Occipital lobe (tissue), 2 donors: ENCODE measurements around the gene SYNJ2. TPM values are rescaled to one million over a fixed set of nuclear protein-coding genes. Genes with fewer than 3 reads are reported as not detected.

Source experiments
- DNase-seq: peaks from one replicate; lab custom pipeline; 2025; lab: John Stamatoyannopoulos, UW
- total RNA-seq: library from RNA; depleted of rRNA; stranded (reverse); fragments of >200 nt; gene quantifications from one replicate; pipeline ENCODE4 v1.2.3, GENCODE V29; 2014

Gene SYNJ2
- total RNA-seq, 1 donor from 2014 or later = 7.2 TPM

DNA sequence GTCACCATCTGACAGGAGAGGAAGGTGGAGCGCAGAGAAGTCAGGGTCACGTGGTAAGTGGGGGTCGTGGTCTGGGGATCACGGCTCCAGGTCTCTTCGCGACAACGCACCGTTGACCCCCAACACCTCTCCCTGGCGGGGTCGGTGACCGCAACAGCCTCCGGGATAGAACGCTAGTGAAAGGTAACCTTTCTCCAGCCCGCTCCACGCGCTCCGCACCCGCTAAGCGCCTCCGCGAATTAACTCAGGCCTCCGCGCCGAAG lies 600 bp upstream of the SYNJ2 start:
- no peak for DNase-seq

DNA sequence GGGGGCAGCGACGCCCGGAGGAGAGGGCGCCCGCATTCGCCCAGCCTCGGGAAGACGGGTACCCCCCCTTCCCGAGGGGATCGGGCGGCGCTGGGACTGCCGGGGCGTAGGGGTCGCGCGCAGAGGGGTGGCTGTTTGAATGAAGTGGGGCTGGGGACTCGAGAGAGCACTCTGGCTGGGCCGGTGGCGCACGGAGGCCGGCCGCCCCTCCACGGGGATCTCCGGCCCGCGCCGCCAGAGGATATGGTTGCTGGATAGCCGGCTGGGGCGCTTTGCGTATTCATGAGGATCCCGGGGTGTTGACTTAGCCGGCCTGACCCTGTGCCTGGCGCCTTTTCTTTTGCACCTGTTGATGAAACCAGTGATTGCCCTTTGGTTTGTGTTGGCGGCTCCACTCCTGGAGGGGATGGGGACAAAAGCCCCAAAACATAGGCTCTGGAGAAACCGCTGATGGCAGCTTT lies 469 bp downstream of the SYNJ2 start:
- no peak for DNase-seq

DNA sequence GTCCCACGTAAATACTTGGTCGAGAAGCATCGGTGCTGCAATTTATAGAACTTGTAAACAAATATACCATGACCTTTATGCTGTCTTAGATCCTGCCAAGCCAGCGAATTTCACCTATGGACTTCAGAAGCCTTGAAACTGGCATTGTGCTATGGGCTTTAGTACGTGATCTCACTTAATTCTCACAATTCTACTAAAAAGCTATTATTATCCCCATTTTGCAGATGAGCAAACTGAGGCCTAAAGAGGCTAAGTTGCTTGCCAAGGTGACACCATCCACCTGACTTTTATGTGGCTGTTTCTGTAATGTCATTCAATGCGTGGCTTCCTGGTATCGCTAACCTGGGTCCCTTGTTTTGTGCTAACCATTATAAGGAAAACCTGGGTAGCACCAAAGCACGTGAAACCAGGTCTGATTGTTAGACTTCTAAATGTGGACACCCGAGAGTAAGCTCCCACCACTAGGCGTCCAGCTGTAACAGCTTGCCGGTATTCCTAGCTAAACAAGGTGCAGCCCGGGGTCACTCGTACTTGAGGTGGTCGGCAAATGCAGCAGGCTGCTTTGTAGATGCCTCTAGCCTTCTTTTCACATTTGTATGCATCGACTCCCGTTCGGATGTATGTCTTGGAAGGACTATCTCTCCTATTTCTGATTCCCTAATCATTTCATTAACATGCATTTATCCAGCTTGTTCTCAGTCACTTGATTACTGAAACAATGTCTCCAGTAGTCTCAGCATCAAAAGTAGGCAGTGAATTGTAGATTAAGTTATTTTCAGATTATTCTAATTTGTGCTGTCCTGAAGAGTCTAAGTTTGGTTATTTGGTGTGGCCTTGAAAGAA lies 1.1 kb downstream of the SYNJ2 start:
- DNase-seq = no peak

DNA sequence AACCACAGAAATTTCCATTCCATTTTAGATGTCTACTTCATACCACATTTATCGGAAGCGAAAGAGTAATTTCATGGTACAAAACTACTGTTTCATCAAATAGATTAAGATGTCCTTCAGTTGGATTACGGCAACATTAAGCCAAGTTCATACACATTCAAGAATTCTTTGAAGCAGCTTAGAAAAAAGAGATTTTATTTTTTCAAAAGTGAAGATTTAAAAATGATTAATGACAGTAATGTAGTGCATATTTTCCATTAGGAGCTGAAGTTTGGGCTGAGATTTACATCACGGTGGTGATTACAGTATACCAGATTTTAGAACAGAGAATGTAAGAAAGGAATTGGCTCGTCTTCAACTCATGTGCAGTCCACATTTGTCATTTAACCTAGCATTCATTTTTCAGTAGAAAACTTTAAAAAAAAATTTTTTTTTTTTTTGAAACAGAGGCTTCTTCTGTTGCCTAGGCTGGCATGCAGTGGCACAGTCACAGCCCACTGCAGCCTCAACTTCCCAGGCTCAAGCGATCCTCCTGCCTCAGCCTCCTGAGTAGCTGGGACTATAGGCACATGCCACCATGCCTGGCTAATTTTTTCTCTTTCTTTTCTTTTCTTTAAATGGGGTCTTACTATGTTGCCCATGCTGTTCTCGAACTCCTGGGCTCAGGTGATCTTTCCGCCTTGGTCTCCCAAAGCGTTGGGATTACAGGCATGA lies 1.9 kb downstream of the SYNJ2 start:
- no peak for DNase-seq

DNA sequence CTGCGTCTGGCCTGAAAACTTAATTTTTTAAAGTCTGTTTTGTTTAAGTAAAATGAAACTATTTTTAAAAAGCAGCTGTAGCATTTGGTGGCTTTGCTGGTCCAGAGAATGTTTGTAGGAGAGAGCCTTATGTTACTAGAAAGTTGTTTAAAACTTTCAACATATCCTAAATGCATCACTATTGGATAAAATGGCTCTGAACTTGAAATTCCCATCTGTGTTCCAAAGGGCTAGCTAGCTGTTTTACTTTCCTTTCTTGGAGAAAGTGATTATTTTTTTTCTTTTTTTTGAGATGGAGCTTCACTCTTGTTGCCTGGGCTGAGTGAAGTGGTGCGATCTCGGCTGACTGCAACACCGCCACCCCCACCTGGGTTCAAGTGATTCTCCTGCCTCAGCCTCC lies 2.5 kb downstream of the SYNJ2 start:
- no peak for DNase-seq

DNA sequence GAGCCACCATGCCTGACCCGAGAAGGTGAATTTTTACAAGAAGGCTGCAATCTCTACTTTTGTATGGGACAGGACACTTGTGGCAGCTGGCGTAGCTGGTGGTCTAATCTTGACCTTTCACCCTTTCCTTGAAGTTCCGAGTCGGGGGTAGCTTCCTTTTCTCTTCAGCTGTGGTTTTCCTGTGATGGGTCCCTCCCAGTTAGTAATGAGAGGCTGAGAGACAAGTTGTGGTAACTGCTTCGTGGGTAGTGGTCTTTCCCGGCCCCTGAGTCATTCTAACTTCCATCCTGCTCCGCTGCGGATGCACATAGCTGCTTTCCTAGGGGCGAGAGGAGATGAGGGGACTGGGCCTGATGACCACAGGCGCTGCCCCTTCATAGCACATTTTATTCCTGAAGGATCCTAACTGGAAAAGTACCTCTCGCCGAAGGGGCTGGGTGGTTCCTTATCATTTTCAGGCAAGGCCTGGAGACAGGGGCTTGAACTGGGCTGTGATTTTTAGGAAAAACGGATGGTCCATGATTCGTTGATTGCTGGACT lies 3.1 kb downstream of the SYNJ2 start:
- no peak for DNase-seq

DNA sequence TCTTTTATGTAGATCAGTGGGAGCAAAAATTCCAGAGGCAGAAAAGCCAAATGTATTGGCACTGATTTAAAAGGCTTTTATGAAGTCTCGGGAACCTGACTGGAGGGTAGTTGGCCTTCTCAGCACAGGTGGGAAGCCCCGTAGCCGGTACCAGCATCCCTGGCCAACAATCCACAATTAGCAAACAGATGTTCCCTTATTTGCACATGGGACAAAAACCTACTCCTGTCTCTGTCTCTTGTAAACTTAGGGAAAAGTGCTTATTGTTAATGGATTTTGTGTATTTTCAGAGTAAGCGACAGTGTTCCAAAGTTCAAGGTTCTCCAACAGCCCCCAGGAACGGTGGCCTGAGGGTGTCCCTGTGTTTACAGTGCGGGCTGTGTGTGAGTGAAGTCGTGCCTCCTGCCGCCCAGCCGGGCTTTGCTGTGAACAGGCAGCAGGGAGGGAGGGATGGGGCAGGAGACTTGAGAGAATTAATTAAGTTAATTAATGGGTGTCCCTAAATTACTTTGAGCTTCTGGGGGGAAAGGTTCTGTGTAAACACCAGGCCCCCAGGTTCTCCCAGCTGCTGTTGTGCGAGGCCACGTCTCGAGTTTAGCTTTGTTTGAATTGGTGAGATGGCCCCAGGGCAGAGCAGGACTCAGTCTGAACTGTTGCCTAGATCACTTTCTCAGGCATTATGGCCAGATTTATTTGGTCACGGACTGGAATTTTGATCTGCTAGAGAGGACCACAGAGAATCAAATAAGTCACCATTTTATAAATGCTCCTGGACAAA lies 3.9 kb downstream of the SYNJ2 start:
- DNase-seq = no peak

DNA sequence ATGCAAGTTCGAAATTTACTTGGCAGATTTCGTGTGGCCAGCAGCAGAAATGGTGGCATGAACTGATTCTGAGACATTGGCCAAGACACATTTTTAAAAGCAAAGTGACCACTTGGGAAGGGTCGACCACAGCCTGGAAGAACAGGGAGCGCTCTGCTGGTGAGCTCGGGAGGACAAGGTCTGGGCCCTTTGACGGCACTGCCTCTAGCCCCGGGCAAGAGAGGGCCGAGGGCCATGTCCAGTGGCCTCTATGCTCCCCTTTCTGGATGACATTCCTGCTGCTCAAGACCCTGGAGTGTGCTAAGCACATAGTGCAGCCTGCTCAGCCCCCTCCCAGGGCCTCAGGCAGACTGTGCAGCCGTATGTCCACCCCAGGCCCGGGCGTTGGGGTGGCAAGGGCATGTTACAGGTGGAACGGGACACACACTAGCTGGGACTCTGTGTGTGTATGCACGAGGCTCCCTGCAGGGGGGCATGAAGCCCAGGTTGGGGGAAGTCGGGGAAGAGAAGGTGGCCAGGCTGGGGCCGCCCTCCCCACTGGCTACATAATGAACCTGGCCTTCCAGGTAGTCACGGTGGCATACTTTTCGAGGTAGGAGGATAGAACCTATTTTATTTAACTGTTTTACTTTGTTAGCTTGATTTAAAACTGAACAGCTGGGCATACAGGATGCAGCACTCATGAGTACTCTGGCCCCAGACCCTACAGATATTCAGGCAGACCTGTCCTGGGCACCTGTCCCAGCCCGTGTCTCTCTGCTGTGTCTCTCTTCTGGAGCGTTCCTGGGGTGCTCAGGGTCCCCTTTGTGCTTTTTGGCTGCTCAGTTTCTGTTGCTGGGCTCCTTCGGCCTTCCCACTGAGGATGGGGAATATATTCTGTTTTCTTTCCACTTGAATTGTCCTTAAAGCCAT lies 6.4 kb downstream of the SYNJ2 start:
- DNase-seq = no peak

DNA sequence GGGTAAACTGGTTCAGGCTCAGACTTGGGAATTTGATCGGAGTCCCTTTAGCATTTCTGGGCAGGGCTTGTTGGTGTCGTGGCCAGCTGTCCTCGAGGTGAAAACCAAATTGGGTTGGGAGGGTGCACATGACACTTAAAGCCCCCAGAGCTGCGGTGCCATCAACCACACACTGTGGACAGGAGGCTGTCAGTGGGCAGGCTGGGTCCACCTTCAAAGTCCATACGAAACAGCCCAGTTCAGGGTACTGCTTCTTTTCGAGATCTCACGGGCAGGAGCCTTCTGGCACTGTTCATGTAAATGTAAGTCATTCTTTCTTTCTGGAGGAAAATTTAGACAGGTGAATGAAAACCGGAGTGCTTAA lies 7.0 kb downstream of the SYNJ2 start:
- DNase-seq = no peak

DNA sequence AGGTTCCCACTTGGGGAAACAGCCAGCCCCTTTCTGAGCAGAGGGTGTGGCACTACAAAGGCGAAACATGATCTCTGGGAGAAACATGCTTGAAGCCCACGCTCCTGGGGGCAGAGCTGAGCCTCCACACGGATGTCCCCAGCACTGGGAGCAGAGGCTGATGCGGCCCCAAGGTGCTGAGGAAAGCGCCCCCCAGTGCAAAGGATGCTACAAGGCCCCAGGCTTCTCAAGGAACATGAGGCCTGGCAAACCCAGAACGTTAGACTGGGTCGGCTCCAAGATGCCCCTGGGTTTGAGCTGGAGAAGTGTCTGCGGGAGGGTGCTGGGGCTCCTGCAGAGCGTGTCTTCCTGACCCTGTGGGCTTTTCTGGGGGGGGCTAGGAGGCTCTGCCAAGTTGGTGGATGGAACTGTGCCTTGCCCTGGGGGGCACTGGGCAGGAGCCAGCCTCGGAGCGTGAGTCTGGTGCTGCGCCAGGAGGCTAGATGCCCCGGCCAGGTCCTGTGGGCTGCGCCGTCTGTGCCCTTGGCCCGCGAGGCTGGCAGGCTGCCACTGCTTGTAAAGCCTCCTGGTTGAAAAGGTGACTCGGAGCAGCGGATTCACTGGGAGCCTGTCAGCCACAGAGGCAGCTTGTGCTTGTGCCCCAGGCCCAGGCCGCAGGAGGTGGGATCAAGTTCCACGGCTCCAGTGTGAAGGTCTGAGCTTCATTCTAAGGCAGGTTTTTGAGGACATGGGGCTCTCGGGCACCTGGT lies 8.1 kb downstream of the SYNJ2 start:
- no peak for DNase-seq

DNA sequence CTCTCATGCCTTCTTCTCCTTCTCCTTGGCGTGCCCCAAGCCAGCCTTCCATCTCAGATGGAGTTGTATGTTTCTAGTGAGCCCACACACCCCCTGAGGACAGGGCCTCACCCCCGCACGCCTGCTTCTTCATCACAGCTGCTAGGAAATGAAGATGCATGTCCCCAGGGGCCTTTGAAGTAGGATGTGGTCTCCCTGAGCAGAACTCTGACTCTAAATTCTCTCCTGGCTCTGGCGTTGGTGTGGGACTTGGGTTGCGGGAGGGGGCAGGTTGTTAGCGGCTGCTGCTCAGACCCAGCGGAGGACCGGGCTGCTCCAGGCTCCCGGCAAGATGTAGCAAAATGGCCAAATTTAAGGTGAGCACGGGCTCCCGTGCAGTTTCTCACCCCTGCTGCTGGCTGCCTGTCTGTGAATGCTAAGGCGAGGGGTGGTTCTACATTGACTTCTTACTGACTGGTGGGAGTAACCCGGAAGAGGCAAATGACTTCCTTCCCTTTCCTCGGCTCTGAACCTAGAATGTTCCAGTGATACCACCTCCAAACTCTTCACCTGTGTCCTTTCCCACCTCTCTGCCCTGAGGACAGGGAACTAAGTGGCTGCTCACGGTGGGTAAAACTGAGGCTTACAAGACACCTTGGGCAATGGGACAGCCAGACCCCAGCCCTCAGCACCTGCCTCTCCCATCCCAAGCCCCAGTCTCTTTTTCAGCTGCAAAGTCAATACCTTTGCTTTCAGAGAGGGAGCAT lies 8.8 kb downstream of the SYNJ2 start:
- no peak for DNase-seq

DNA sequence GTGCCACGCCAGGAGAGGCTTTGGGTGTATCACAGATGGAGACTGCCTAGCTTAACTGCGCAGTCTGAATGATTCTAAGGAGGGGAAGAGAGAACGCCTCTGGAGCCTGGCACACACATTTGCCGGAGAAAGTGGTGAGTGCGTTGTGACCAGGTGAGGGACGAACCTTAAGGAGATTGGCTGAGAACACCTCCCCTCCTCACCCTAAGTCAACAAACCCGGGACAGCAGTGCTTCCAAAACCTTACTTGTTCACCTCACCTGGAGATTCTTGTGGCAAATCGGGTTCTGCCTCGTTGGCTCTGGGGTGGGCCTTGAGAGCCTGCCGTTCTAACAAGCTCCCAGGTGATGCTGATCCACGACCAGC lies 9.4 kb downstream of the SYNJ2 start:
- no peak for DNase-seq

DNA sequence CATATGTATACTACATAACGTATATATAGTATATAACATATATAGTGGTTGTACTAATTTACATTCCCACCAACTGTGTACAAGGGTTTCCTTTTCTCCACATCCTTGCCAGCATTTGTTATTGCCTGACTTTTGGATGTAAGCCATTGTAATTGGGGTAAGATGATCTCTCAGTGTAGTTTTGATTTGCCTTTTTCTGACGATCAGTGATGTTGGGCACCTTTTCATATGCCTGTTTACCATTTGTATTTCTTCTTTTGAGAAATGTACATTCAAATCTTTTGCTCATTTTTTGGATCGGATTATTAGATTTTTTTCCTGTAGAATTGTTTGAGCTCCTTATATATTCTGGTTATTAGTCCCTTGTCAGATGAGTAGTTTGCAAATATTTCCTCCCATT lies 11.4 kb downstream of the SYNJ2 start:
- no peak for DNase-seq

DNA sequence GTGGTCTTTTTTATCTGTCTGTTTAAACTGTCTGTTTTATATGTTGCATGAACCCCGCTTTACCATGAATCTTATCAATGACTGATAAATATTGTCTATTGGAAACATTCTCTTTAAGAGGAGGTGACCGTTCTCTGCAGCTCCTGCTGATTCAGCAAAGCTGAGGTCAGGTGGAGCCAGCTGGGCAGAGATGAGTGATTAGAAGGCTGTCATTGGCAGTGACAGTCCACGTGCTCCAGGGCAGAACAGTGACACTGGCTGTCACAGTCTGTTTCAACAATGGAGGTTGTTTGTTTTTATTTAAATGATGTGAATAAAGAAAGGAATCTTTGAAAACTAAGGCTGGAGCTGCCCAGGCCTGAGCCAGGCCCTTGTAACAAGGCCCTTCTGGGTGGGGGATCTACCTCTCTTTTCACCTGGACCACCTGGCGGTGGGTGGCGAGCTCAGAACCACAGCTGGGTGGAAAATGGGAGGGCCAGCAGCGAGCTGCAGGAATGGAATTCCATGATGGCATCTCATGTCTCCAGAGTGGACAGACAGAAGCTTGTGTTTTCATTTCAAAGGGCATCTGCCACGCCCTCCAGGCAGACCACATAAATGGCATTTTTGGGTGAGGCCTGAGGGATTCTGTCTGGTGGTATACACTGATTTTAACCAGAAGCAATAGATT lies 12.6 kb downstream of the SYNJ2 start:
- DNase-seq = peak; percentile 39

DNA sequence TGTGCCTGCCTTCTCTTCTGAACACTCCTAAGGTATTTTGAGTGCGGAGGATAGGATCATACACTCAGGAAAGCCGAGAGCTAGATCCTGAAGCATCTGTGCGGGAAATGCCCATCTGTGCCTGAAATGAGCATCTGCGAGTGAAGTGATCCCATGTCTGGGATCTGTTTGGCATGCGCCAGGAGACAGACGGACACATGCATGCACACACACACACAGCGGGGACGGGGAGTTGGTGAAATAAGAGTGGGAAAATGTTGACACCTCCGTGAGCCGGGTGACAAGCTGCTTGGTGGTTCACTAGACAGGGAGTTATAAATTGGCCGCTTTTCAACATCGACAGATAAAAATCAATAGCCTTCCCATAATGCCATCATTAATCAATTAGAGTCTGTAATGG lies 13.8 kb downstream of the SYNJ2 start:
- DNase-seq = no peak

DNA sequence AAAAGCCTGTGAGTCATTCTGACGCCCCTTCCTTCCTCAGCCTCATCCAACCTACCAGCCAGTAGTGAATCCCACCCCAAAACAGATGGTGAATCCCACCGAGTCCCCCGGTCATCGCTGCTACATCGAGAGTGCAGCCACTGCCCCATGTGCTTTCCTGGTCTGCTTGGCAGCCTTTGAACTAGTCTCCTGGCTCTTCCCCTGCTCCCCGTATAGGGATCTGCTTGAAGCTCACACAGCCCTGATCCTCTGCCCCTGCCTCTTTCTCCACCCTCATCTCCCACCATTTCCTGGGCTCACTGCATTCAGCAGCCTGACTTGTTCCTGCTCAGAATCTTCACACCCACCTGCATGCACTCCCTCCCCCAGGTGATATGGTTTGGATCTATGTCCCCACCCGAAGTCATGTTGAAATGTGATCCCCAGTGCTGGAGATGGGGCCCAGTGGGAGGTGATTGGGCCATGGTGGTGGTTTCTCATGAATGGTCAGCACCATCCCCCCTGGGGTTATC lies 14.6 kb downstream of the SYNJ2 start:
- no peak for DNase-seq

DNA sequence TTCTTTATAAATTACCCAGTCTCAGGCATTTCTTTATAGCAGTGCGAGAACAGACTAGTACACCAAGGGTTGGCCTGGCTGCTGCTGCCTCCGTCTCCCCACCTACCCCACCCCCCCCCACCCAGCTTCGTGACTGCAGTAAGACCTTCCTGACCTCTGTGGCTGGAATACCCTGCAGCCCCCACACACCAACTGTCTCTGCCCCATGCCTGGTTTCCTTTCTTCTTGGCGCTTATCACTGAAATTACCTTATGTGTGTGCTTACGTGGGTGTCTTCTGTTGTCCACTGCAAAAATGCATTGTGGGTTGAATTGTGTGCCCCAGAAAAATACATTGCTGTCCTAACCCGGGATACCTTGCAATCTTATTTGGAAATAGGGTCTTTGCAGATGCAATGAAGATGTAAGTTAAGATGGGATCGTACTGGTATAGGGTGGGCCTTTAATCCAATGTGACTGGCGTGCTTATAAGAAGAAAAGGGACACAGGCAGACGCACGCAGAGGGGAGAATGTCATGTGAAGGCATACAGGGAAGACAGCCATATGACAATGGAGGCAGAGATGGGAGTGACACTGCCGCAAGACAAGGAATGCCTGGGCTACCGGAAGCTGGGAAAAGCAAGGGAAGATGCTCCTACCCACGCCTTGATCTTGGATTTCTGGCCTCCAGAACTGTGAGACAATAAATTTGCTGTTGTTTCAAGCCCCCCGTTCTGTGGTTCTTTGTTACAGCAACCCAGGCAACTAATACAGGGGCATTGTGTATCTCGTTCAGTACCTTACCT lies 15.4 kb downstream of the SYNJ2 start:
- no peak for DNase-seq
